ENCODE results near the gene LRRC8C. TPM values are rescaled to one million over a fixed set of nuclear protein-coding genes. Genes with fewer than 3 reads are reported as not detected.

Gene LRRC8C
- total and polyA plus RNA-seq, 2 experiments from 2014 or later, result 3.6 to 7.3 TPM

- no peak overlapping the region for H2AFZ ChIP-seq
- in situ Hi-C loops (cut with MboI), result no loop called here
- H3K9ac ChIP-seq, result no peak overlapping the region
- H3K27ac ChIP-seq, result no peak overlapping the region
- no peak overlapping the region for H3K4me3 ChIP-seq
- H3K9me3 ChIP-seq (ENCODE audit: low read depth), result no peaks in the 10 kb centered on the region
- H3K4me2 ChIP-seq (ENCODE audit: unreplicated experiment), result no peak overlapping the region
- H3K36me3 ChIP-seq (ENCODE audit: low read depth), result 0 out of 2 replicates have a peak, but pooled peaks cover 4% of the 10 kb centered on the region
- TF ChIP-seq EZH2phosphoT487 (IDR thresholded peaks at IDR 0.05; ENCODE audit: insufficient read depth, low read depth), result no peak
- TF ChIP-seq EZH2 (IDR thresholded peaks at IDR 0.05; ENCODE audit: insufficient read depth, poor library complexity, severe bottlenecking), result no peak
- peak; percentile 28 for DNase-seq
- no peaks in the 10 kb centered on the region for H3K9me2 ChIP-seq (ENCODE audit: insufficient read depth)
- H4K20me1 ChIP-seq (ENCODE audit: insufficient read depth), result no peaks in the 10 kb centered on the region
- no peaks in the 10 kb centered on the region for H3K27me3 ChIP-seq (replicated peaks; ENCODE audit: insufficient read depth)
- peaks cover 2% of the 10 kb centered on the region; the same call in 1 of the 2 replicates for H3F3A ChIP-seq (ENCODE audit: insufficient read depth)
- peaks cover 15% of the 10 kb centered on the region; the same call in 1 of the 2 replicates for H3K79me2 ChIP-seq (ENCODE audit: insufficient read depth)
- H3K4me1 ChIP-seq (ENCODE audit: insufficient read depth), result 0 out of 2 replicates have a peak, but pooled peaks cover 3% of the 10 kb centered on the region
Measured at GRCh38 chr1:89687254-89687653, 54.3 kb downstream of the LRRC8C start.

GRCh38 chr1:89688607-89689006 is 55.7 kb downstream of the LRRC8C start:
- DNase-seq, result no peak

GRCh38 chr1:89689234-89689633 is 56.3 kb downstream of the LRRC8C start:
- no peak overlapping the region for H3K4me2 ChIP-seq (ENCODE audit: unreplicated experiment)
- H3K27me3 ChIP-seq (replicated peaks; ENCODE audit: insufficient read depth), result no peaks in the 10 kb centered on the region
- no peak overlapping the region for H3K4me3 ChIP-seq
- H3F3A ChIP-seq (ENCODE audit: insufficient read depth), result peaks cover 8% of the 10 kb centered on the region; the same call in 1 of the 2 replicates
- H3K9me3 ChIP-seq (ENCODE audit: low read depth), result no peaks in the 10 kb centered on the region
- H3K9ac ChIP-seq, result no peak overlapping the region
- no peak for DNase-seq
- 0 out of 2 replicates have a peak, but pooled peaks cover 4% of the 10 kb centered on the region for H3K36me3 ChIP-seq (ENCODE audit: low read depth)
- peaks cover 8% of the 10 kb centered on the region; the same call in 1 of the 2 replicates for H3K79me2 ChIP-seq (ENCODE audit: insufficient read depth)
- H3K9me2 ChIP-seq (ENCODE audit: insufficient read depth), result no peaks in the 10 kb centered on the region
- in situ Hi-C loops (cut with MboI), result no loop called here
- H3K27ac ChIP-seq, result no peak overlapping the region
- no peaks in the 10 kb centered on the region for H4K20me1 ChIP-seq (ENCODE audit: insufficient read depth)
- TF ChIP-seq EZH2 (IDR thresholded peaks at IDR 0.05; ENCODE audit: insufficient read depth, poor library complexity, severe bottlenecking), result no peak
- TF ChIP-seq EZH2phosphoT487 (IDR thresholded peaks at IDR 0.05; ENCODE audit: insufficient read depth, low read depth), result no peak
- H2AFZ ChIP-seq, result no peak overlapping the region
- 97 to 99% methylated on average over 3 of the region's 3 CpGs for WGBS, 2 experiments (ENCODE audit: low coverage in 1 of 2, low lambda C conversion rate in 2 of 2, missing lambda C conversion rate in 2 of 2)
- 0 out of 2 replicates have a peak, but pooled peaks cover 11% of the 10 kb centered on the region for H3K4me1 ChIP-seq (ENCODE audit: insufficient read depth)

More at GRCh38 chr1:89688607-89689006, 55.7 kb downstream of the LRRC8C start:
- Histone ChIP-seq H3K27ac (no peak overlapping the region), H4K20me1 (ENCODE audit: insufficient read depth) (no peaks in the 10 kb centered on the region), H3K36me3 (ENCODE audit: low read depth) (0 out of 2 replicates have a peak, but pooled peaks cover 4% of the 10 kb centered on the region), H3K4me3 (no peak overlapping the region), H3K4me1 (ENCODE audit: insufficient read depth) (0 out of 2 replicates have a peak, but pooled peaks cover 11% of the 10 kb centered on the region), H3K9me2 (ENCODE audit: insufficient read depth) (no peaks in the 10 kb centered on the region), H3K27me3 (replicated peaks; ENCODE audit: insufficient read depth) (no peaks in the 10 kb centered on the region), H3K9me3 (ENCODE audit: low read depth) (no peaks in the 10 kb centered on the region), H3F3A (ENCODE audit: insufficient read depth) (peaks cover 8% of the 10 kb centered on the region; the same call in 1 of the 2 replicates), H3K9ac (no peak overlapping the region), H3K79me2 (ENCODE audit: insufficient read depth) (peaks cover 11% of the 10 kb centered on the region; the same call in 1 of the 2 replicates), H3K4me2 (ENCODE audit: unreplicated experiment) (no peak overlapping the region), H2AFZ (no peak overlapping the region)
- in situ Hi-C loops (cut with MboI), result no loop called here
- 92 to 100% methylated on average over 1 of the region's 1 CpG for WGBS, 2 experiments (ENCODE audit: low coverage in 1 of 2, low lambda C conversion rate in 2 of 2, missing lambda C conversion rate in 2 of 2)
- TF ChIP-seq EZH2phosphoT487 (IDR thresholded peaks at IDR 0.05; ENCODE audit: insufficient read depth, low read depth) (no peak), EZH2 (IDR thresholded peaks at IDR 0.05; ENCODE audit: insufficient read depth, poor library complexity, severe bottlenecking) (no peak)

- Histone ChIP-seq H3K79me2 (ENCODE audit: insufficient read depth) (peaks cover 4% of the 10 kb centered on the region; the same call in 1 of the 2 replicates), H3K4me3 (no peak overlapping the region), H3K9me2 (ENCODE audit: insufficient read depth) (no peaks in the 10 kb centered on the region), H3K36me3 (ENCODE audit: low read depth) (0 out of 2 replicates have a peak, but pooled peaks cover 4% of the 10 kb centered on the region), H3K27ac (no peak overlapping the region), H4K20me1 (ENCODE audit: insufficient read depth) (no peaks in the 10 kb centered on the region), H3K9me3 (ENCODE audit: low read depth) (no peaks in the 10 kb centered on the region), H3K27me3 (replicated peaks; ENCODE audit: insufficient read depth) (no peaks in the 10 kb centered on the region), H3K4me1 (ENCODE audit: insufficient read depth) (0 out of 2 replicates have a peak, but pooled peaks cover 11% of the 10 kb centered on the region), H3K9ac (no peak overlapping the region), H3F3A (ENCODE audit: insufficient read depth) (peaks cover 8% of the 10 kb centered on the region; the same call in 1 of the 2 replicates), H2AFZ (no peak overlapping the region), H3K4me2 (ENCODE audit: unreplicated experiment) (no peak overlapping the region)
- in situ Hi-C loops (cut with MboI), result no loop called here
- DNase-seq, result no peak
- TF ChIP-seq EZH2phosphoT487 (IDR thresholded peaks at IDR 0.05; ENCODE audit: insufficient read depth, low read depth), result no peak
- no peak for TF ChIP-seq EZH2 (IDR thresholded peaks at IDR 0.05; ENCODE audit: insufficient read depth, poor library complexity, severe bottlenecking)
- WGBS, 2 experiments (ENCODE audit: low coverage in 1 of 2, low lambda C conversion rate in 2 of 2, missing lambda C conversion rate in 2 of 2), result 91 to 92% methylated on average over 4 of the region's 4 CpGs
Measured at GRCh38 chr1:89690595-89690994, 57.7 kb downstream of the LRRC8C start.
